ENCODE data around the gene POU6F2.

GRCh38 chr7:39367943-39368342, 390.2 kb downstream of the POU6F2 start:
- TF ChIP-seq, protein P1, sequence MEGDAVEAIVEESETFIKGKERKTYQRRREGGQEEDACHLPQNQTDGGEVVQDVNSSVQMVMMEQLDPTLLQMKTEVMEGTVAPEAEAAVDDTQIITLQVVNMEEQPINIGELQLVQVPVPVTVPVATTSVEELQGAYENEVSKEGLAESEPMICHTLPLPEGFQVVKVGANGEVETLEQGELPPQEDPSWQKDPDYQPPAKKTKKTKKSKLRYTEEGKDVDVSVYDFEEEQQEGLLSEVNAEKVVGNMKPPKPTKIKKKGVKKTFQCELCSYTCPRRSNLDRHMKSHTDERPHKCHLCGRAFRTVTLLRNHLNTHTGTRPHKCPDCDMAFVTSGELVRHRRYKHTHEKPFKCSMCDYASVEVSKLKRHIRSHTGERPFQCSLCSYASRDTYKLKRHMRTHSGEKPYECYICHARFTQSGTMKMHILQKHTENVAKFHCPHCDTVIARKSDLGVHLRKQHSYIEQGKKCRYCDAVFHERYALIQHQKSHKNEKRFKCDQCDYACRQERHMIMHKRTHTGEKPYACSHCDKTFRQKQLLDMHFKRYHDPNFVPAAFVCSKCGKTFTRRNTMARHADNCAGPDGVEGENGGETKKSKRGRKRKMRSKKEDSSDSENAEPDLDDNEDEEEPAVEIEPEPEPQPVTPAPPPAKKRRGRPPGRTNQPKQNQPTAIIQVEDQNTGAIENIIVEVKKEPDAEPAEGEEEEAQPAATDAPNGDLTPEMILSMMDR (IDR thresholded peaks at IDR 0.05; ENCODE audit: low read depth, low read length, poor library complexity, severe bottlenecking): no peak
- no peak for TF ChIP-seq EZH2phosphoT487 (IDR thresholded peaks at IDR 0.05; ENCODE audit: borderline replicate concordance, low read length)

Data from DOHH2 (cell line).